ENCODE data around the gene PHF21B.

DNA sequence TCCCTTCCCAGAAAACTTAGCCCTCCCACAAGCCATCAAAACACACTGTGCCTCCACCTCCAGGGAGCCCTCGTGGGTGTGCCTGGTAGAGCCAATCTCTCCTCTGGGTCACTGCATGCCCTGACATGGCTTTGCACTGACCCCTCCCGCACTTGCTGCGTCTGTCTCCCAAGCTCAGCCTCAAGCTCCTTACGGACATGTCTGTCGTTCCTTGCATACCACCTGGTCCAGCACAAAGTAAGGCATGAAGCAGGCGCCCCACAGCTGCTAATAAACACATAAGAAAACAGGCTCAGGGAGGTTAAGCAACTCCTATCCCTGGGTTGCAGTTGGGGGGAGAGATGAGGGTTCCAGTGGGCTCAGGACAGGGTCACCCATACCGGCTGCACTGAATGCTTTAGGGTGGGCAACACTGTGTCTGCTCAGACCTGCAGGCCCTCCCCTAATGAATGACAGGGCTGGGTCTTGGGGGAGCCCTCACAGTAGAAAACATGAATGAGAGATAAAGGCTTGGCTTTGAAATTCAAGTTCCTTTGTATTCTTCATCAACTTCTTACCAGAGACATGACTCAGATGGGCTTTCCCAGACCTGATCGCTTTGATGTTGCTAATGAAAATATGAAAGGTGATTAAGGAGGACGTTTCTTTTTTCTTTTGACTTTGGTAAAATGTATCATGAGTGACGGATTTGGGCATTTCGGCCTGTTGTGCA, 38.0 kb downstream of the PHF21B start:
- TF ChIP-seq, protein P1, sequence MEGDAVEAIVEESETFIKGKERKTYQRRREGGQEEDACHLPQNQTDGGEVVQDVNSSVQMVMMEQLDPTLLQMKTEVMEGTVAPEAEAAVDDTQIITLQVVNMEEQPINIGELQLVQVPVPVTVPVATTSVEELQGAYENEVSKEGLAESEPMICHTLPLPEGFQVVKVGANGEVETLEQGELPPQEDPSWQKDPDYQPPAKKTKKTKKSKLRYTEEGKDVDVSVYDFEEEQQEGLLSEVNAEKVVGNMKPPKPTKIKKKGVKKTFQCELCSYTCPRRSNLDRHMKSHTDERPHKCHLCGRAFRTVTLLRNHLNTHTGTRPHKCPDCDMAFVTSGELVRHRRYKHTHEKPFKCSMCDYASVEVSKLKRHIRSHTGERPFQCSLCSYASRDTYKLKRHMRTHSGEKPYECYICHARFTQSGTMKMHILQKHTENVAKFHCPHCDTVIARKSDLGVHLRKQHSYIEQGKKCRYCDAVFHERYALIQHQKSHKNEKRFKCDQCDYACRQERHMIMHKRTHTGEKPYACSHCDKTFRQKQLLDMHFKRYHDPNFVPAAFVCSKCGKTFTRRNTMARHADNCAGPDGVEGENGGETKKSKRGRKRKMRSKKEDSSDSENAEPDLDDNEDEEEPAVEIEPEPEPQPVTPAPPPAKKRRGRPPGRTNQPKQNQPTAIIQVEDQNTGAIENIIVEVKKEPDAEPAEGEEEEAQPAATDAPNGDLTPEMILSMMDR (conservative IDR thresholded peaks at IDR 0.05 in 1 of 2, IDR thresholded peaks at IDR 0.05 in 1 of 2; ENCODE audit: extremely low read depth in 1 of 2, insufficient read depth in 1 of 2, low read depth in 1 of 2, low read length in 2 of 2), result no peak
- TF ChIP-seq EZH2 (IDR thresholded peaks at IDR 0.05; ENCODE audit: borderline replicate concordance, low read length), result no peak
